GM12865 (cell line): ENCODE measurements around the gene ODF4.

ENCODE experiments used
- DNase-seq: peaks from one replicate; pipeline ENCODE4 v3.0.0; 2010; ENCODE audit warnings: low read depth
- H3K4me3 ChIP-seq: 2 replicates; pipeline ENCODE4 v1.5.1; 2011; ENCODE audit warnings: mild to moderate bottlenecking, low read depth, low read length, control low read depth
- TF ChIP-seq, protein P1 (sequence below): IDR thresholded peaks from 2 replicates; pipeline ENCODE4 v1.5.1; 2011; ENCODE audit warnings: low read length, control low read depth, low read depth, inconsistent platforms; ENCODE audit not compliant: insufficient read depth; ENCODE audit errors: missing control alignments

Gene ODF4

GRCh38 chr17:8315764-8316217 is 23.8 kb upstream of the ODF4 start:
- TF ChIP-seq, protein P1, sequence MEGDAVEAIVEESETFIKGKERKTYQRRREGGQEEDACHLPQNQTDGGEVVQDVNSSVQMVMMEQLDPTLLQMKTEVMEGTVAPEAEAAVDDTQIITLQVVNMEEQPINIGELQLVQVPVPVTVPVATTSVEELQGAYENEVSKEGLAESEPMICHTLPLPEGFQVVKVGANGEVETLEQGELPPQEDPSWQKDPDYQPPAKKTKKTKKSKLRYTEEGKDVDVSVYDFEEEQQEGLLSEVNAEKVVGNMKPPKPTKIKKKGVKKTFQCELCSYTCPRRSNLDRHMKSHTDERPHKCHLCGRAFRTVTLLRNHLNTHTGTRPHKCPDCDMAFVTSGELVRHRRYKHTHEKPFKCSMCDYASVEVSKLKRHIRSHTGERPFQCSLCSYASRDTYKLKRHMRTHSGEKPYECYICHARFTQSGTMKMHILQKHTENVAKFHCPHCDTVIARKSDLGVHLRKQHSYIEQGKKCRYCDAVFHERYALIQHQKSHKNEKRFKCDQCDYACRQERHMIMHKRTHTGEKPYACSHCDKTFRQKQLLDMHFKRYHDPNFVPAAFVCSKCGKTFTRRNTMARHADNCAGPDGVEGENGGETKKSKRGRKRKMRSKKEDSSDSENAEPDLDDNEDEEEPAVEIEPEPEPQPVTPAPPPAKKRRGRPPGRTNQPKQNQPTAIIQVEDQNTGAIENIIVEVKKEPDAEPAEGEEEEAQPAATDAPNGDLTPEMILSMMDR, result no peak
- H3K4me3 ChIP-seq, result no peak overlapping the region
- no peak for DNase-seq

DNA sequence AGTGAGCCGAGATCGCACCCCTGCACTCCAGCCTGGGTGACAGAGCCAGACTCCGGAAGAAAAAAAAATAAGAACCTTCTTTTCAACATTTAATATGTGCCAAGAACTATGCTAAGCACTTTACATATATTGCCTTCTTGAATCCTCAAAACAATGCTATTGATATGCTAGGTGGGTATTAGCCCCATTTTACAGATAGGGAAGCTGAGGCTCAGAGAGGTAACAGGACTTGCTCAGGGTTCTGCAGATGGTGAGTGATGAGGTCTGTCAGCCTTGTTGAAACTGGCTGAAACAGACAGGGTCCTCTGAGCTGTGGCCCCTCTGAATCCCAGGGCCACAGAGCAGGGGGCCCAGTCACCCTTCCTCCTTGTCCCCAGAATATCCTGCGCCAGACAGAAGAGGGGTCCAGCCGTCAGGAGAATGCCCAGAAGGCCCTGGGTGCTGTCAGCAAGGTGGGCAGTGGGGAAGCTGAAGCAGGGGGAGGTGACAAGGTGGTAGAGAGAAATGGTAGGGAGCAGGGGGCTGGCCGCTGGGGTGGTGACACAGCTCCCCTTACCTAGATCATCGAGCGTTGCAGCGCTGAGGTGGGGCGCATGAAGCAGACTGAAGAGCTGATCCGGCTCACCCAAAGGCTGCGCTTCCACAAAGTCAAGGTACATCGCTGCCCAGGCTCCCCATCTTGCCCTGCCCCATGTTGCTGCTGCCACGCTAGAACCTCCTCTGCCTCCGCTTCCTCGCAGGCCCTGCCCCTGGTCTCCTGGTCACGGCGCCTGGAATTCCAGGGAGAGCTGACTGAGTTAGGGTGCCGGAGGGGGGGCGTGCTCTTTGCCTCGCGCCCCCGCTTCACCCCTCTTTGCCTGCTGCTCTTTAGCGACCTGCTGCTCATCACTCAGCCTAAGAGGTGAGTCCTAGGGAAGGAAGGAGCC is 21.4 kb upstream of the ODF4 start:
- no peak overlapping the region for H3K4me3 ChIP-seq
- TF ChIP-seq, protein P1, result no peak
- DNase-seq, result no peak

GRCh38 chr17:8320262-8320661 is 19.4 kb upstream of the ODF4 start:
- no peak for DNase-seq
- TF ChIP-seq, protein P1, result no peak
- H3K4me3 ChIP-seq, result no peak overlapping the region

DNA sequence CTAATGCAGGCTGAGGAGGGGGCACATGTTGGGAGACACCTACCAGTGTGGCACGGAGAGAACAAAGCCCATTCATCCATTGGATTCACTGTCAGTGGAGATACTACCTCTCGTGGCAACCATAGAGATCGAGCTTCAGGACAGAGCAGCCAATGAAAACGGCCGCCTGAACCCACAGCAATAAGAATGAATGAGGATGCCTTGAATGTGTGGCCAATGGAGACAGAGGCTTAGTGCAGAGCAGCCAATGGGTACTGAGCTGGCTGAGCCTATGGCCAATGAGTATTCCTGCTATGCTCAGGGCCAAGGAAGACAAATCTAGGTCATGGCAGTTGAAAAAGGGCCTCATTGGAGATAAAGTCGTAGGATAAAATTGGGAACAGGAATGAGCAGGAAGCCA is 18.6 kb upstream of the ODF4 start:
- no peak overlapping the region for H3K4me3 ChIP-seq
- TF ChIP-seq, protein P1, result no peak
- DNase-seq, result peak; percentile 22

DNA sequence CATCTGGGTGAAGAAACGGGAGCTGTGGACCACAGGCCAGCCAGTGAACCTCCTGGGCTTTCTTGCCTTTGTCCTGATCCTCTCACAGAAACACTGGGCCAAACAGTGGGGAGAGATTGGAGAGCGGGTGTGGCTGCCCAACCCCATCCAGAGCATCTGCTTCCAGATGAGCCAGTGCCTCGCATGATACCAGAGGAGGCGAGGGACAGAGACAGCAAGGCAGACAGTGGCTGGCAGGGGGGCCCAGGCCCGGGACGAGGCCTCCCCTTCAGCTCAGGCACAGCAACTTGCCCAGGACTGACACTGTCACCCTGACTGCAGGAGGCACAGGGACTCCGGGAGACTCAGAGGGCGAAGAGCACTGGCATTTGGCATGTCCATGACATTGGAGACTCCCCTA is 17.6 kb upstream of the ODF4 start:
- H3K4me3 ChIP-seq, result no peak overlapping the region
- TF ChIP-seq, protein P1, result no peak
- DNase-seq, result no peak

- H3K4me3 ChIP-seq, result no peak overlapping the region
- DNase-seq, result no peak
- TF ChIP-seq, protein P1, result no peak
Measured at GRCh38 chr17:8324132-8324531, 15.5 kb upstream of the ODF4 start.
